Measurements from ENCODE around the gene UBTF.

The UBTF gene

DNA sequence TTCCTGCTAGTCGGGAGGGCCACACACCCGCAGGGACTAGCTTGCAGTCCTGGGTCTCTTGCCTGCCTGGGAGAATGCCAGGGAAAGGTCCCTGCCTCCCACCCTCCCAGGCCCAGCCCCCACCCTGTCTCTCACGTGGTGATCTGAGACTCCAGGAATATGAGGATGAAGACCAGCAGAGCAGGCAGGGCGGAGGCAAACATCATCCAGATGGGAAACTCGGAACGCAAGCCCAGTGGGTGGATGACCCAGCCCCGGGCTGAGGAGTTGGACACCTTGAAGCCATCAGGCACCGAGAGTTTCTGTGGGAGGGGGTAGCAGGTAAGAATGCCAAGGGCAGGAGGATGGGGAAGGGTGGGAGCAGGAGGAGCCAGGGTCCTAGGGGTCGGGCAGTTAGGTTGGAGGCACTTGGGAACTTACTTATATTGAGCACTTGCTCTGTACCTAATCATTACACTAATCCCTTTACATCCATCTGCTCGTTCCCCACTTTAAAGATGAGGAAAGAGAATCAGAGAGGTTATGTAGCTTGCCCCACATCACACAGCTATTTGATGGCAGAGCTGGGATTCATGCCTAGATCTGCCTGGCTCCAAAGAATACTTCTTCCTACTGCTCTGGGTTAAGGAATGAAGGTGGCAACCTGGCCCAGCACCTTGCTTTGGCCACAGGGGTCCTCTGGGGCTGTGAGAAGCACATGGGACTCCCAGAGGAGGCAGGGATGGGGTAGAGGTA is 35.1 kb upstream of the UBTF start:
- H3K4me2 ChIP-seq (ENCODE audit: low read length): no peak overlapping the region
- H3K27ac ChIP-seq (ENCODE audit: low read length): no peak overlapping the region
- no peaks in the 10 kb centered on the region for H4K20me1 ChIP-seq (ENCODE audit: insufficient read depth, low read length)
- no peaks in the 10 kb centered on the region for H3K79me2 ChIP-seq (ENCODE audit: low read length)
- H3K27me3 ChIP-seq (ENCODE audit: low read depth, low read length): no peaks in the 10 kb centered on the region
- H2AFZ ChIP-seq (ENCODE audit: low read depth, low read length): no peak overlapping the region
- no peaks in the 10 kb centered on the region for H3K4me1 ChIP-seq (ENCODE audit: low read length)
- H3K9ac ChIP-seq (ENCODE audit: low read length): no peak overlapping the region
- H3K4me3 ChIP-seq (ENCODE audit: low read length): no peak overlapping the region
- no peaks in the 10 kb centered on the region for H3K36me3 ChIP-seq (replicated peaks; ENCODE audit: low read depth, low read length)
- no peak for TF ChIP-seq EZH2phosphoT487 (IDR thresholded peaks at IDR 0.05; ENCODE audit: low read depth)
- TF ChIP-seq, protein P1, sequence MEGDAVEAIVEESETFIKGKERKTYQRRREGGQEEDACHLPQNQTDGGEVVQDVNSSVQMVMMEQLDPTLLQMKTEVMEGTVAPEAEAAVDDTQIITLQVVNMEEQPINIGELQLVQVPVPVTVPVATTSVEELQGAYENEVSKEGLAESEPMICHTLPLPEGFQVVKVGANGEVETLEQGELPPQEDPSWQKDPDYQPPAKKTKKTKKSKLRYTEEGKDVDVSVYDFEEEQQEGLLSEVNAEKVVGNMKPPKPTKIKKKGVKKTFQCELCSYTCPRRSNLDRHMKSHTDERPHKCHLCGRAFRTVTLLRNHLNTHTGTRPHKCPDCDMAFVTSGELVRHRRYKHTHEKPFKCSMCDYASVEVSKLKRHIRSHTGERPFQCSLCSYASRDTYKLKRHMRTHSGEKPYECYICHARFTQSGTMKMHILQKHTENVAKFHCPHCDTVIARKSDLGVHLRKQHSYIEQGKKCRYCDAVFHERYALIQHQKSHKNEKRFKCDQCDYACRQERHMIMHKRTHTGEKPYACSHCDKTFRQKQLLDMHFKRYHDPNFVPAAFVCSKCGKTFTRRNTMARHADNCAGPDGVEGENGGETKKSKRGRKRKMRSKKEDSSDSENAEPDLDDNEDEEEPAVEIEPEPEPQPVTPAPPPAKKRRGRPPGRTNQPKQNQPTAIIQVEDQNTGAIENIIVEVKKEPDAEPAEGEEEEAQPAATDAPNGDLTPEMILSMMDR (IDR thresholded peaks at IDR 0.05; ENCODE audit: low read depth, low read length): no peak
- H3K9me3 ChIP-seq (ENCODE audit: insufficient read depth, low read length): no peaks in the 10 kb centered on the region

DNA sequence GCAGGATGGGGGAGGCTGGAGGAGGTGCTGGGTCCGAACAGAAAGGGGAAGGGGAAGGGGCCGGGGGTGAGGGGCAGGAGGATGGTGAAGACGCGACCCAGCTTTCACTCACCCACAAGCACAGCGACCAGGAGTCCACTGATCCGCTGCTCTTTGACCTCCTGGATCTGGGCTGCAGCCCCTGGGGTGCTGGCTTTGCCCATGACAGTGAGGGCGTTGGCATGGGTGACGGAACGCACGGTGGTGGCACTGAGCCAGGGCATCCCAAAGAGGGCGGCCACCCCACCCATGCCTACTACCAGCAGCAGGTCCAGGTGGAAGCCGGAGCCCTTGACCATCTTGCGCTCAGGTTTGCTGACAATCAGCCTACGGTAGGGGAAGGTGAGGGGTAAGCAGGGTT is 33.5 kb upstream of the UBTF start:
- H3K27me3 ChIP-seq (ENCODE audit: low read depth, low read length): no peaks in the 10 kb centered on the region
- no peaks in the 10 kb centered on the region for H3K36me3 ChIP-seq (replicated peaks; ENCODE audit: low read depth, low read length)
- no peak overlapping the region for H2AFZ ChIP-seq (ENCODE audit: low read depth, low read length)
- no peak overlapping the region for H3K4me2 ChIP-seq (ENCODE audit: low read length)
- no peak overlapping the region for H3K27ac ChIP-seq (ENCODE audit: low read length)
- H3K4me3 ChIP-seq (ENCODE audit: low read length): no peak overlapping the region
- H4K20me1 ChIP-seq (ENCODE audit: insufficient read depth, low read length): no peaks in the 10 kb centered on the region
- H3K4me1 ChIP-seq (ENCODE audit: low read length): peaks cover 12% of the 10 kb centered on the region
- H3K9me3 ChIP-seq (ENCODE audit: insufficient read depth, low read length): no peaks in the 10 kb centered on the region
- no peaks in the 10 kb centered on the region for H3K79me2 ChIP-seq (ENCODE audit: low read length)
- TF ChIP-seq, protein P1 (IDR thresholded peaks at IDR 0.05; ENCODE audit: low read depth, low read length): no peak
- no peak overlapping the region for H3K9ac ChIP-seq (ENCODE audit: low read length)

- no peak overlapping the region for H3K27ac ChIP-seq (ENCODE audit: low read length)
- peaks cover 31% of the 10 kb centered on the region for H3K4me1 ChIP-seq (ENCODE audit: low read length)
- no peaks in the 10 kb centered on the region for H4K20me1 ChIP-seq (ENCODE audit: insufficient read depth, low read length)
- no peak overlapping the region for H3K9ac ChIP-seq (ENCODE audit: low read length)
- H3K79me2 ChIP-seq (ENCODE audit: low read length): no peaks in the 10 kb centered on the region
- H3K9me3 ChIP-seq (ENCODE audit: insufficient read depth, low read length): no peaks in the 10 kb centered on the region
- H2AFZ ChIP-seq (ENCODE audit: low read depth, low read length): no peak overlapping the region
- no peak overlapping the region for H3K4me2 ChIP-seq (ENCODE audit: low read length)
- no peaks in the 10 kb centered on the region for H3K36me3 ChIP-seq (replicated peaks; ENCODE audit: low read depth, low read length)
- no peak overlapping the region for H3K4me3 ChIP-seq (ENCODE audit: low read length)
- TF ChIP-seq EZH2phosphoT487 (IDR thresholded peaks at IDR 0.05; ENCODE audit: low read depth): no peak
- TF ChIP-seq, protein P1 (IDR thresholded peaks at IDR 0.05; ENCODE audit: low read depth, low read length): no peak
- no peaks in the 10 kb centered on the region for H3K27me3 ChIP-seq (ENCODE audit: low read depth, low read length)
These were observed 31.6 kb upstream of the UBTF start for GRCh38 chr17:44251062-44251461.

DNA sequence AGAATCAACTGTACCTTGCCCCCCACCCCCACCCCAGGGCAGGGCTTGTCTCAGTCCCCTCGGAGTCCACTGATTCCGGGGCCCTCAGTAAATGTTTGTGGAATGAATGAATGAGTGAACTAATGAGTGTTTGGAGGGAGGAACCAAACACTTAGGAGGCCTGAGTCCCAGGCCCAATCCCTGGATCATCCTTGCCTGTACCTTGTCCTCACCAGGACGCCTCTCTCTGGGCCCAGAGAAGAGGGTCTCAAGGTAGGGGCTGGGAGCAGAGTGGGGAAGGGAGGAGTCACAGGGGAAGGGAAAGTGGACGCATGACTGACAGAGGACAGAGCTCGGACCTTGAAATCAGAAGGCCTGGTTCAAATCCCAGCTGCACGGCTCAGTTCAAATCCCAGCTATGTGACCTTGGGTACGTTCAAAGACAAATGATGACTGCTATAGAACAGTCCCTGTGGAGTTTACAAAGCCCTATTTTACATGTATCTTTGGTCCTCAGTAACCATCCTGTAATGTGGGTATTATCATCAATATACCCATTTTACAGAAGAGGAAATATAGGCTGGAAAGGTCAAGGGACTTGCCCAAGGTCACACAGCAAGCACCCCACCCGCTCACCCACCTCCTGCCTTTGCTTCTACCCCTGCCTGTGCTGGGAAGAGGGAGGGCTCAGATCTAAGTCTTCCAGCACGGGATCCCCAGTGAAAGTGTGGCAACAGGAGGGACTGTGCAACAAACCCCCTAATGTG is 30.2 kb upstream of the UBTF start:
- TF ChIP-seq EZH2phosphoT487 (IDR thresholded peaks at IDR 0.05; ENCODE audit: low read depth): no peak
- TF ChIP-seq, protein P1 (IDR thresholded peaks at IDR 0.05; ENCODE audit: low read depth, low read length): no peak
- Histone ChIP-seq H3K36me3 (replicated peaks; ENCODE audit: low read depth, low read length) (peaks cover 5% of the 10 kb centered on the region), H2AFZ (ENCODE audit: low read depth, low read length) (no peak overlapping the region), H3K4me3 (ENCODE audit: low read length) (no peak overlapping the region), H3K4me2 (ENCODE audit: low read length) (no peak overlapping the region), H3K9me3 (ENCODE audit: insufficient read depth, low read length) (no peaks in the 10 kb centered on the region), H3K4me1 (ENCODE audit: low read length) (peaks cover 45% of the 10 kb centered on the region), H3K27me3 (ENCODE audit: low read depth, low read length) (no peaks in the 10 kb centered on the region), H3K9ac (ENCODE audit: low read length) (no peak overlapping the region), H3K27ac (ENCODE audit: low read length) (no peak overlapping the region), H3K79me2 (ENCODE audit: low read length) (no peaks in the 10 kb centered on the region), H4K20me1 (ENCODE audit: insufficient read depth, low read length) (no peaks in the 10 kb centered on the region)

All from OCI-LY3 (cell line).